ENCODE data around the gene ZNF775.

The ZNF775 gene

DNA sequence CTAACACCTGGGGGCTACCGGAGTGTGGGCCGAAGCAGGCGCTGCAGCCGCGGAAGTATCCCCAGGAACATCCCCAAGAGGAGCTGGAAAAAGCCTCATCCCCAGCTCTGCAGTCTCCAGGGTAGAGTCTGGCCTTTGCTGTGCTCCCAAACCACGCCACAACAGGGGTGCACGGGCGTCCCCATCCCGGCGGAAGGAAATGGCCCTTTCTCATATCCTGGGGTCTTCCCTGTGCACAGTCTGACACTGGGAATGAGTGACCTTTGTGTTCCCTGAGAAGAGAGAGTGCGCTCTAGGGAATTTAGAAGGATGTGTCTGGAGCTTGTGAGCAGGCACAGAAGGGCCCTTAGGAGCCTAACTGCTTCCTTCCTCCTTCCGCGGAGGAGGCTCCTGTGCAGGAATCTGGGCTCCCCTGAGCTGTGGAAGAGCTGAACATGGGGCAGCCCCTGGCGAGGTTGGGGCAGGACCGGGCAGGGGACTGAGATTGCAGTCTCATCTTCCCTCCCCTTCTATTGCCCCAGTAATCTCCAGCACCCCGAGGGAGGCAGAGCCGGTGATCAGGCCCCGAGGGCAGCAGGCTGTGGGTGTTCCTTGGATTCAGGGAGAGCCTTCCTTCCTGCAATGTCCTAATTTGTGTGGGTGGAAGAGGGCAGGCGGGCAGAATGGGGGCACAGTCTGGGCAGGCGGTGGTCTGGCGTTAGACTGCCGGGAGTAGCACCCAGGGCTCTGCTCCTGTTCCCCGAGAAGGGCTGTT lies 9.2 kb upstream of the ZNF775 start:
- no peak for DNase-seq

DNA sequence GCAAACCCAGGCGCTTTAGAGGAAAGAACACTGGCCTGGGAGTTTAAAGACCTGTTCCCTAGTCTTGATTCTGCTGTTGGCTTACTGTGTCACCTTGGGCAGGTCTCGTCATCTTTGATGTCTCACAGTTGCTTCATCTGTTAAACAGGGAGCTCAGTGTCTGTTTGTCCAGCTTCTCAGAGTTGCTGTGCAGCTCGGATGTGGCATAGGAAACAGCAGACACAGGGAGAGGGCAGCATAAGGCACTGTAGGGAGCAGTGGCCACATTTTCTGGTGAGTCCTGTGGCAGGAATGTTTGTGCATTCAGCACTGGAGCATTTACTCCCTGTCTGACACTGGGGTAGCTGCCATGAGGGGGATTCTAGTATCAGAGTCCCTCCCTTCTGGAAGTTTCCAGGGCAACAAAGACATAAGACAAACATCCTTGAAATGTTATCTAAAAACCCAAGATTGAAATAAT lies 8.5 kb upstream of the ZNF775 start:
- DNase-seq = no peak

DNA sequence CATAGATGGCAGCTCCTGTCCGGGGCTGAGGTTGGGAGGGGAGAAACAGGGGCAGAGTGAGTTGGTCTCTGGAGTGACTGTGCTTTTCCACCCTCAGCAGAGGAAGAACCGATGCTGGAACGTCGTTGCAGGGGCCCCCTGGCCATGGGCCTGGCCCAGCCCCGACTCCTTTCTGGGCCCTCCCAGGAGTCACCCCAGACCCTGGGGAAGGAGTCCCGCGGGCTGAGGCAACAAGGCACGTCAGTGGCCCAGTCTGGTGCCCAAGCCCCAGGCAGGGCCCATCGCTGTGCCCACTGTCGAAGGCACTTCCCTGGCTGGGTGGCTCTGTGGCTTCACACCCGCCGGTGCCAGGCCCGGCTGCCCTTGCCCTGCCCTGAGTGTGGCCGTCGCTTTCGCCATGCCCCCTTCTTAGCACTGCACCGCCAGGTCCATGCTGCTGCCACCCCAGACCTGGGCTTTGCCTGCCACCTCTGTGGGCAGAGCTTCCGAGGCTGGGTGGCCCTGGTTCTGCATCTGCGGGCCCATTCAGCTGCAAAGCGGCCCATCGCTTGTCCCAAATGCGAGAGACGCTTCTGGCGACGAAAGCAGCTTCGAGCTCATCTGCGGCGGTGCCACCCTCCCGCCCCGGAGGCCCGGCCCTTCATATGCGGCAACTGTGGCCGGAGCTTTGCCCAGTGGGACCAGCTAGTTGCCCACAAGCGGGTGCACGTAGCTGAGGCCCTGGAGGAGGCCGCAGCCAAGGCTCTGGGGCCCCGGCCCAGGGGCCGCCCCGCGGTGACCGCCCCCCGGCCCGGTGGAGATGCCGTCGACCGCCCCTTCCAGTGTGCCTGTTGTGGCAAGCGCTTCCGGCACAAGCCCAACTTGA lies 7.8 kb upstream of the ZNF775 start:
- DNase-seq = no peak

DNA sequence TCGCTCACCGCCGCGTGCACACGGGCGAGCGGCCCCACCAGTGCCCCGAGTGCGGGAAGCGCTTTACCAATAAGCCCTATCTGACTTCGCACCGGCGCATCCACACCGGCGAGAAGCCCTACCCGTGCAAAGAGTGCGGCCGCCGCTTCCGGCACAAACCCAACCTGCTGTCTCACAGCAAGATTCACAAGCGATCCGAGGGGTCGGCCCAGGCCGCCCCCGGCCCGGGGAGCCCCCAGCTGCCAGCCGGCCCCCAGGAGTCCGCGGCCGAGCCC lies 7.2 kb upstream of the ZNF775 start:
- no peak for DNase-seq

DNA sequence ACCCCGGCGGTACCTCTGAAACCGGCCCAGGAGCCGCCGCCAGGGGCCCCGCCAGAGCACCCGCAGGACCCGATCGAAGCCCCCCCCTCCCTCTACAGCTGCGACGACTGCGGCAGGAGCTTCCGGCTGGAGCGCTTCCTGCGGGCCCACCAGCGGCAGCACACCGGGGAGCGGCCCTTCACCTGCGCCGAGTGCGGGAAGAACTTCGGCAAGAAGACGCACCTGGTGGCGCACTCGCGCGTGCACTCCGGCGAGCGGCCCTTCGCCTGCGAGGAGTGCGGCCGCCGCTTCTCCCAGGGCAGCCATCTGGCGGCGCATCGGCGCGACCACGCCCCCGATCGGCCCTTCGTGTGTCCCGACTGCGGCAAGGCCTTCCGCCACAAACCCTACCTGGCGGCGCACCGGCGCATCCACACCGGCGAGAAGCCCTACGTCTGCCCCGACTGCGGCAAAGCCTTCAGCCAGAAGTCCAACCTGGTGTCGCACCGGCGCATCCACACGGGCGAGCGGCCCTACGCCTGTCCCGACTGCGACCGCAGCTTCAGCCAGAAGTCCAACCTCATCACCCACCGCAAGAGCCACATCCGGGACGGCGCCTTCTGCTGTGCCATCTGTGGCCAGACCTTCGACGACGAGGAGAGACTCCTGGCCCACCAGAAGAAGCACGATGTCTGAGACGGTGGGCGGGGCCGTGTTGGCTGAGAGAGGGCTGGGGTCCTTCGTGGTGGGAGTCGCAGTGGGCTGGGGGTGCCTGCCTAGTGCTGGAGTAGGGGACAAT lies 6.7 kb upstream of the ZNF775 start:
- no peak for DNase-seq

DNA sequence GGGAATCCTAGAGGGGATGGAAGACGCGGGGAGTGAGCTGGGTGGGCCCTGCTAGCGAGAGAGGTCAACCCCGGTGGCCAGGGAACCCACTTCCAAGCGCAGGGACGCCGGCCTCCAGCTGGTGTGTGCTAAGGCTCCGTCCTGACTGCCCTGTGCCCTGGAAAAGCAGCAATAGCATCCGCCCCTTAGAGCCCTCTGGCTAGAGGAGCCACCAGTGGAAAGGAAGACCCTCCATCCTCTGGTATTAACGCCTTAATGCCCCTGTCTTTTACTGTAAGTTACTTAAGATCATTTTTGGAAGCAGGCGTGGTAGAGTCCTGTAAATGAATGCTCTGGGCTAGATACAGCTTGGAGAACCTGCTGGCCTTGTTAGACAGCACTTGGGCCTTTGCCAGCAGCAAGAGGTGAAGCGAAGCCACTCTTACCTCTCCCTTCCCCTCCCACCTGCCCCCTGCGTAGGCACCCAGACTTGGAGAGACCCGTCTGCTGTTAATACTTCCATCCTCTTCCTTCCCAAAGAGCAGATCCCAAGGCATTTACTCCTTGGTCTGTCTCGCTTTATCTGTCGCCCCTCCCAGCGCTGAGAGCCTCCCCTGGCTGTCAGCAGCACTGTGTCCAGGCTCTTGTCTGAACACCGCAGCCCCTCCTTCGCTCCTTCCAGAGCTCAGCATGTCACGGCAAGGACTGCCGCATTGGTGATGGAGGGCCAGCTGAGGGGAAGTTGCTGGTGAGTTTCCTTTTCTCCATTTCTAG lies 5.9 kb upstream of the ZNF775 start:
- DNase-seq = no peak

DNA sequence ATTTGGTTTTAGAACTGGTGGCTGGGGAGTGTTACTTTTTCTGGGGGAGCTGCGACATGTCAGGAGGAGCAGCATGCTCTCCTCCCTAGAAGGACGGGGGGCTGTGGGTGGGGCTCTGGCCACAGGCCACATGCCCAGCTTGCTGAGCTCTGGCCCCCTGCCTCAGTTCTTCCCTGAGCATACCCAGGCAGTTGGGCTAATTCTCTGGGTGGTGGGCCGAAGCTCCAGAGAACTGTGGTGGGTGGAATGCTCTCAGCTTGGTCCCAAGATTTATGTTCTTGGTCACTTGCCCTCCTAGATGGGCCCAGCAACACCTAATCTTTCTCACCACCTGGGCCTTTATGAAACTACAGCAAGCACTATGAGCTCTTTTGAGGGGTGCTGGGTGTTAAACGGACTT lies 5.1 kb upstream of the ZNF775 start:
- no peak for DNase-seq

DNA sequence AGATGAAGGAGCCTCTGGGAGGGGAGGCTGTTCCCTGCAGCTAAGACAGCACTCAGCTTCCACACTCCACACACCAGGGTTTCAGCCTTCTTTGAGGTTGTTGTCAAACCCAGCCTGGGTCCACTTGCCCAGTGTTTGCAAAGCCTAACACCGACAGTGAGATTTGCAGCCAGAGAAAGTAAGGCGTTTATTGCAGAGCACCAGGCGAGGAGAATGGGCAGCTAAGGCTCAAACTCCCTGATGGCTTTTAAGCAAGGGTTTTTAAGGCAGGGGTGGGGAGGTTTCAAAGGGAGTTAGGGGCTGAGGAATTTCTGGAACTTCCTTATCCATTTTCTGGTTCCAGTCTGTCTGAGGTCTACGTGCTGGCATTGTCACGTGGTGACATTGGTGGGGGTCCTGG lies 4.7 kb upstream of the ZNF775 start:
- DNase-seq = no peak

DNA sequence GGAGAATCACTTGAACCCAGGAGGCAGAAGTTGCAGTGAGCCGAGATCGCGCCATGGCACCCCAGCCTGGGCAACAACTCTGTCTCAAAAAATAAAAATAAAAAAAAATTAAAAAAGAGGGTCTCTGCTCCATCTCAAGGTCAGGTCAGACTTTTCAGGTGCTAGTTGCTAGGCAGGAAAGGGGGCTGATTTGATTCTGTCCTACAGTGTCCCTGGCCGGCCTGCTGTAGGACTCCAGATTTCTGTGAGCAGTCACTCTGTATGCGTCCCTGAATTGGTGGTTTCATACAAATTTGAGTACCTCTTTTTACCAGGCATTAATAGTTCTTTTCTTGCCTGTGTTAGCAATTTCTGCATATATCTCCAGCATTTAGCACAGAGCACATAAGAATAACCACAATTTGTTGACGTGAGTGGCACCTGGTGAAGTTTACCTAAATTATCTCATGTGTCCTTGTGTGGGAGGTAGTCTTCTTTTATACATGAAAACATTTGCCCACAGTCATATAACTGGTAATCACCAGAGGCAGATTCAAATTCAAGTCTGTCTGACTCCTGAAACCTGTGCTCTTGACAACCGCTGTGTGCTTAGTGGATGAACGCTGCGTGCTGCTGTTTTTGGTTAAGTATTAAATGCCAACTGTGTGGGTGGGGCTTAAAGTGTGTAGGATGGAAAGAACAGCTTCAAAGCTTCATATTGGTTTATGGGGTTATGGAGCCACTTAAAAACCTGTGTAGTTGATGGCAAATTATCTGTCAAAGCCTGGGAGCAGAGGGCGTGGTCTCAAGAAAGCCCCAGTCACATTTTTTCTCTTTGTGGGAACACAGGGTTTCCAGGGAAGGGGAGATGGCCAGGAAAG lies 3.2 kb upstream of the ZNF775 start:
- no peak for DNase-seq

DNA sequence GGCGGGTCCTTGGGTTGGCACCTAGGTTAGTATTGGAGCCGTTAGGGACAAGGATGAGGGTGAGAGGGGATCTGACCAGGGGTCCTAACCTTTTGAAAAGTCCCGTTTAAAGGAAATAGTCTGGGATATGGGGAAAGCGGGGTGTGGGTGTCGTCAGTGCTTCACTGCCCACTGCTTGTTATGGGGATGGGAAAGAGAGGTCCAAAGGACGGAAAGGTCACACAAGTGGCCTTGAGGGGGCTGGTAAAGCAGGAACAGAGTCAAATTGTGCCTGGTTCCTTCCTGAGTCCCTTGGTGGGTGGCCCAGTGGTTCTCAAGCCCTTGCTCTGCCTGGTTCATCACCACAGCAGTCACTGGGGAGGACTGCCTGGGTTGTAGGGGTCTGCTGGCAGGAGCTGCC lies 2.6 kb upstream of the ZNF775 start:
- no peak for DNase-seq

DNA sequence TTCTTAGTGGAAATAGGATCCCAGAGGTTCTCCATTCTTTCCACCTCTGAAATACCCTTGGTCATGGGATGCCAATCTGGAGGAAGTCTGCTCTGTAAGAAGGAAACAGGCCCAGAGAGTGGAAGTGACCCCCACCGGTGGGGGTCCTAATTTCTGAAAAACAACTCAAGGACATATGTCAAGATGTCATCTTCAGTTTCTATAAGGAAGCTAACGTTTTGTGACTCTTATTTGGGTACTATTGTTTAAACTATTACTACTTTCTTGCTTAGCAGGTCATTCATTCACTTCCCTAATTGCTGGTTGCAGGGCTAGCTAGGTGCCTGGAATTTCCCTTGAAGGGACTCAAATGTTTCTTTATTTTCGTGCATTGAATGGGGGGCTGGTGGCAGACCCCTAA lies 1.9 kb upstream of the ZNF775 start:
- DNase-seq = no peak

DNA sequence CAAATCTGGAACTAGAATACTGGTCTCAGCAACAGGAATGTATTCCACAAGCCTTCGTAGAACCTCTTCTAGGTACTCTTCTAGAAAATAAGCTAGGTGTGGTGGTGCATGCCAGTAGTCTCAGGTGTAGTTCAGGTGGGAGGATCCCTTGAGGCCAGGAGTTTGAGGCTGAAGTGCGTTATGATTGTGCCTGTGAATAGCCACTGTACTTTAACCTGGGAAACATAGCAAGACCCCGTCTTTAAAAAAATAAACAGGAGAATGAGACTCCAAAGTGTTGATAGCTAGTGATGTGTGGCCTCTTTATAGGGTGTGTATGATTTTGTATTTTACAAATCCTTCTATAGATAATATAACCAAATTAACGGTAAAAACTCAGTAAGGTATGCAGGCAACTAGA lies 1.5 kb upstream of the ZNF775 start:
- no peak for DNase-seq

DNA sequence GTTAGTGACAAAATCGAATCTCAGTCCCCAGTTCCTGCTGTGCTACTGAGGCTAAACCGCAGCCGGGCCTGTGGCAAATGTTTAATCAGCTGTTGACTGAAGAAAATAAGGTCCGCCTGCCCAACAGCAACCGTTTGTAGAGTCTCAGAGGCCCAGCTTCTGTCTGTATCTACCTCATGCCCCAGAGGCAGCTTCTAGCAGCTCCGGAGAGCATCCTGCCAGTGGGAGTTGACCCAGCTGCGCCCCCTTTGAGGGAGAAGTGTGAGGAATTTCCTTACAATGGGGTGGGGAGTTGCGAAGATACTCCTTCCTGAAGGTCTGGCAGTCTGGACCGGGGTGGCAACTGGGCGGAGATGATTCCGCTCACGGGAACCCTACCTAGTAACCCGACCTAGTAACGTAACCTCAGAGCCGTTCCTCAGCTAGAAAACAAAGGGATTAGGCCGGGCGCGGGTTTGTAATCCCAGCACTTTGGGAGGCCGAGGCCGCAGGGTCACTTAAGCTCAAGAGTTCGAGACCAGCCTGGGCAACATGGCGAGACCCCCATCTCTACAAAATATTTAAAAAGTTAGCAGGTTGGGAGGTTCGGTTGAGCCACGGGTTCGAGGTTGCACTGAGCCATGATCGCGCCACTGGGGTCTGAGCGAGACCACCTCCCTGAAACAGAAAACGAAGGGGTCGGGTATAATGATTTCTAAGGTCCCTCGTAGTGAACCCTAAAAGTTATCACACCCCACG lies 846 bp upstream of the ZNF775 start:
- DNase-seq = no peak

DNA sequence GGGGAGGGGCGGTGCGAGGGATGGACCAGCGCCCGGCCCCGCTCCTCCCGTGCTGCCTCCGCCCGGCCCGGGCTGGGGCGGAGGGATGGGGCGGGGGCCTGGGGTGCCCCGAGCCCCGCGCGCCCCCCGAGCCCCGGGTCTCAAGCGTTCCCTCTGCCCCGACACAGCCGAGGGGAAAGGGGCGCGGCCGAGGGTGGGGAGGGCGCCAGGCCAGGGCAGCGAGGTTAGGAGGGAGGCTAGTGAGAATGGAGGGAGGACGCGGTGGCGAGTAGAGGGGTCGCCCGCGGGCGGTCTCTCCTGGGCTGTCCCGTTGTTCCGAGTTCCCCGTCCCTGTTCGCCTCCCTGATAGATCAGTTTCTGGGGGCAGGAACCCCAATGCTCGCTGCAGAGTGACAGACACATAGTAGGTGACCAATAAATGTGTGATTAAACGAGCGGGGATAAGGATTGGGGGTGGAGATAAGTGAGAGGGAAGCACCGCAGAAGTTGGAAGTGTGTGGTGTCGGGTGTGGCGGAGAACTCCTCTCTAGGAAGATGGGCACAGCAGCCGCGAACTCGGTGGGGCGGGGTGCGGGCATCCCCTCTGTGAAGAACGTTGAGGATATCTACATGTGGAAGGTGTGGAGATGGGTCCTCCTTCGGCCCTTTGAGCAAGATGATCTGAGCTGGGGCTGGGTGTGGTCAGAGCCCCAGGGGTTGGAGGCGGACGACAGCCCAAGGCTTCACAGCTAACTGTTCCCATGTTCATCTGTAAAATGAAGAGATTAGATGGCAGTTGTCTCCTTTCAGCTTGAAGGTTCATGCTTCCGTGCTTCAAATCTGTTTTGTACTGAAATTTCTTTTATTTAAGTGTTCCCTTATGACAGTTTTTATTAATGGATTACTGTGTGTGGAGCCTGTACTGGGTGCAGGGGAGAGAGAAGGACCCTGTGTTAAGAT lies 580 bp downstream of the ZNF775 start:
- DNase-seq = no peak

DNA sequence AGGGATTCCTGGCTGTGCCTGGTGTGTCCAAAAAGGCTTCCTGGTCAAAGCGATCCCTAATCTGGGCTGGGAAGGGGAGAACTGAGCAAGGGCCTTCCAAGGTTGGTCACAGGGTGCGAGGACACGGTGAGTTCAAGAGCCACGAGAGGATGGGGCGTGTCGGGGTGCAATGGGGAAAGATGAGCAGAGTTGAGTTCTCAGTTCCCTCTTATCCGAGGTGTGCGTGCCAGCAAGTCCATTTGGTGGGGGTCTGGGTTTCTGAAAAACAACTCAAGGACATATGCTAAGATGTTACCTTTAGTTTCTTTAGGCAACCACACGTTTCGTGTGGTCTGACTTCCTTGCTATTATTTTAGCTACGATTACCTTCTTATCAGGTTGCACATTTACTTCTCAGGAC lies 1.3 kb downstream of the ZNF775 start:
- no peak for DNase-seq

DNA sequence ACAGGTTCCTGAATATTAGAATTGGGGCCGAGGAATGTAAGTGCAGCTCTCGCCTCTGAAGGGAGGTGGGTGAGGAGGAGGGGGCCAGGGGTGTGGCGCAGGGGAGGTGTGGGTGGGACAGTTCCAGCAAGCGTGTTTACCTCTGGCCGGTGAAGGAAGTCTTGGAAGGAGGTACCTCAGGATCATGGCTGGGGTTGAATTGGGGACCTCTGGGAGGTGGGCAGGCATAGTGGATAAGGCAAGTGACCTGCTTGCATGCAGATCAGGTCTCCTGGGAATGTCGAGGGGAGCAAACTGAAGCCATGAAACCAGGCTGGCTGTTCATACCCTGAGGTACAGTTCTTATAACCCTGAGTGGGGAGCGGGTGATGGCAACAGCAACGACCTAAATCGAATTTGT lies 2.0 kb downstream of the ZNF775 start:
- no peak for DNase-seq

DNA sequence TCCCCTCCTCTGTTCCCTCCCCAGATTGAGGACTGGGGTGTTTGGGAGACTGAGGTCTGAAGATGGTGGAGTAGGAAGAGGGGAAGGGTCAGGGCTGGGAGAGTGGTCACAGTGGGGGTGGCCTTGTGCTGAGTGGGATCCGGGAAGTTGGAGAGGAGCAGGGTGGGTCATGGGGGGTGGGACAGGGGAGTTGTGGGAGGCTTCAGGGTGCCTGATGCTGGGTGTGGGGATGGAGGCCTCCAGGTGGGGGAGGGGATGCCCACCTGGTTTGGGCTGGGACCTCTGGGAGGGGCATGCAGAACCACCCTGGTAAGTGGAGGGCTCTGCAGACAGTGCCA lies 2.6 kb downstream of the ZNF775 start:
- DNase-seq = no peak

DNA sequence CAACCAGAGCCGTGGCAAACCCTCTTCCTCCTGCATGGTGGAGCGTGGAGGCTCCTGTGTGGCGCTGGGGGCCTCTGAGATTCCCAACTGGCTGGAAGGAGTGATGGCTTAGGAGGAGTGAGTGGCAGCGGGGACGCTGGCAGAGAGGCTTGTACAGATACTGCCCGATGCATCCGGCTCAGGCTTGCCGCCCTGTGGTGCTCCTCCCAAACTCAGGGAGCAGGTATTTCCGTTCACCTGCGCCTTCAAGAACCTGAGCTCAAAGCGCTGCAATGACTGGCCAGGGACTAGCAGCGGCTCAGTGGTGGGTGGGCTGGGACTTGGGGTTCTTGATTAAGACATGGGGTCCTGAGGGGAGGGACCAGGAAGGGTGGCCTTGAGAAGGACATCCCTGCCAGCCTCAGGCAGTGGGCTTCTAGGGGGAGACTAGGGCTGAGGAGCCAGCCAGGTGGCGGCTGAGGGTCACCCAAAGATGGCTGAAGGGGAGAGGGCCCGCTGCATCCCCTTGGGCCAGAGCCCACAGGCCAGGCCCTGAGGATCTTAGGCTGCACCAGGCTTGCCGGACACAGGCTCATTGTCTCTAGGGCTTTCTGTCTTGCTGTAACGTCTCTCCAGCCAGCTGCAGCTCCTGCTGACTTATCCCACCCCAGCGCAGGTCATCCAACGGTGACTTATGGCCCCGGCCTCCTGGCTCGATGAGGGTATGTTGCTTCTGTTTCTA lies 3.2 kb downstream of the ZNF775 start:
- no peak for DNase-seq

DNA sequence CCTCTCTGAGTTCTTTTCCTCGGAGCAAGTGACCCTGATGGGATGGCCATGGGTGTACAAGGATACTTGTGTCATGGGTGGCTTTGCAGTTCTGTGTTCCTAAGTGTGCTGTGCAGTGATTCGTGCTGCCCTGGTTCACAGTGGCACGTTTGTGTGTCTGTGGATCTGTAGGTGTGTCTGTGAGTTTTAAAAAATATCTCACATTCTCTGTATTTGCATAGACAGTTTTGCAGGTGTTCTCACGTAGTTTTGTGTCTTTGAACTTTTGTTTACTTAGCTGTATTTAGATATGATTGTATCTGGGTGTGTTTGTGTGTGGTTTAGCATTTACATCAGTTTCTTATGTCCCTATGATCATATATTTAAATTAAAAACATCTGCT lies 3.7 kb downstream of the ZNF775 start:
- DNase-seq = no peak

Measured in activated CD4-positive, alpha-beta T cell treated with anti-CD3 and anti-CD28 coated beads, Interleukin-2, amount 50 U/mL, for 1 hour (primary cell).